Stimulated activated CD4-positive, alpha-beta T cell treated with anti-CD3 and anti-CD28 coated beads, Interleukin-2, amount 100 ng/mL, for 24 hours (primary cell): ENCODE results near the gene NUP50.
A peak's percentile ranks its signal among the peaks of the same experiment; 100 is the strongest.

Experiments
- DNase-seq, 2 donors: peaks; one replicate each; pipeline ENCODE4 v3.0.0-alpha.2; 2020

Gene NUP50

GRCh38 chr22:45196926-45197605 lies 33.3 kb downstream of the NUP50 start:
- DNase-seq = no peak

GRCh38 chr22:45197606-45198462 lies 34.1 kb downstream of the NUP50 start:
- no peak for DNase-seq

DNA sequence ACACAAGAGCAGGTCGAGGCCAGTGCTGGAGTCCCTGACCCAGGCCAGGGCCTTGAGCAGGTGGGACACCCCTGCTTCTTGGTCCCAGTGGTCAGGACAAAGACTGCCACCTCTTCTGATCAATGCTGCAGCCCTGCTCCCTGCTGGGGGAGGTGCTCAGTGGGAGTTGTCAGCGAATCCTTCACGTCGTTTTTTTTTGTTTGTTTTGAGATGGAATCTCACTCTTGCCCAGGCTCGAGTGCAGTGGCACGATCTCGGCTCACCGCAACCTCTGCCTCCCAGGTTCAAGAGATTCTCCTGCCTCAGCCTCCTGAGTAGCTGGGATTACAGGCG lies 34.7 kb downstream of the NUP50 start:
- DNase-seq = no peak

GRCh38 chr22:45199723-45200122 lies 36.0 kb downstream of the NUP50 start:
- DNase-seq = no peak

GRCh38 chr22:45200230-45200629 lies 36.5 kb downstream of the NUP50 start:
- no peak for DNase-seq

- no peak for DNase-seq
These were observed 37.3 kb downstream of the NUP50 start for GRCh38 chr22:45200860-45201511.

DNA sequence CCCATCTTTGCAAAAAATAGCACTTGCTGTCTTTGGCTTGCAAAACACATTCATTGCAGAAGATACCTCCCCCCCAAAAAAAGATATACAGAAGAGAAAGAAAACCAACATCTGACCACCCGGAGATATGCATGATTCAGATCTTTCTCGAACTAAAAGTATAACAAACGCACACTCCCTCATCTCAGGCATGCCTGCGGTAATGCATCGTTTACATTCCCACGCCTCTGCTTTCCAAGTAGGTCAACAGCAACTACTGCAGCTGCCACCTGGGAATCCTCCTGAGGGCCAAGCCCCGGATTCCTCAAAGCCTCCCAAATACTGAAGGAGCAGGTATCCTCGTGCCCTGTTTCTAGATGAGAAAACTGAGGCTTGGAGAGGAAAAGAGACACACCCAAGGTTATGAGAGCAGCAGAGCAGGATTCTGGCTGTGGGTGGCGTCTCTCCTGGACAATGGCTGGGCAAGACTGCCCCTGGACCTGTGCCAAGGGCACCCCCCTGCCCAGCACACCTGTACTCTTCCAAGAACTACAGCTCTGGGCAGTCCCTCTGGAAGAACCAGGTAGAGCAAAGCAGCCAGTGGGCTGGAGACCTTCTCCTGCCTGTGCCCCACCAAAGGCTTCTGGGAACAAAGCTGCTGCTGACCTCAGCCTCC lies 38.1 kb downstream of the NUP50 start:
- DNase-seq = no peak

DNA sequence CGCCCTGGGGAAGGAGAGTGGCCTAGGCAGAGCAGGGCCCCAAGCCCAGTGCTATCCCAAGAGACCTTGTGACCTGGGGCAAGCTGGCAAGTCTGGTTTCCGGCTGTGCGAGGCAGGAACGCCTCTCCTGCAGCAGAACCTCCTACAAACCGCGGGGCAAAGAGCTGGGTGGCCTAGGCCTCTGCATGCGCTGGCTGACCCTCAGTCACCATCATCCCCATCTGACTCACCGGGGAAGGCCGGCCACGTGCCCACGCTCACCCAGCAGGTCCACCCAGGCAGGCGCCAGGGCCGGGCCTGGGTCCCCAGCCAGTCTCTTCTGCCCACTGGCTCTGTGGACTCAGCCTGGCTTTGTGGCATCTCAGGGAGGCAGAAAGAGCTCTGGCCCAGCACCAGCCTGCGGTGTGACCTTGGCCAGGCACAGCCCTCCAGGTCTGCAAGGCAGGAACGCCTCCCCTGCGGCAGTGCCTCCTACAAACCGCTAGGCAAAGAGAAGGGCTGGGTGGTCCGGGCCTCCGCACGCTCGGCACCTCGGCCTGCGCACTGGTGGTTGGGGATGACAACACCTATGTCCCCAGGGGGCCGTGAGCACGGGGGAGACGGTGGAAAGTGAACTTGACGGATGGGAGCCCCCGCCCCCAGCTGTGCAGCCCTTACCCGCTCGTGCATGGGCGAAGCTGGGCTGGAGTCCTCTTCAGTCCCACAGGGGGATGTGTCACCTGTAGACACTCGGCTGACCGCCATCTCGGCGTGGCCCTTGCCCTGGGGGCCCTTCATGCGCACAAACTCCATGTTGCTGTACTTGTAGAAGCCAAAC lies 38.8 kb downstream of the NUP50 start:
- DNase-seq = no peak

GRCh38 chr22:45203150-45203951 lies 39.6 kb downstream of the NUP50 start:
- DNase-seq = no peak

- DNase-seq = no peak
These were observed 40.5 kb downstream of the NUP50 start for GRCh38 chr22:45204241-45204640.

DNA sequence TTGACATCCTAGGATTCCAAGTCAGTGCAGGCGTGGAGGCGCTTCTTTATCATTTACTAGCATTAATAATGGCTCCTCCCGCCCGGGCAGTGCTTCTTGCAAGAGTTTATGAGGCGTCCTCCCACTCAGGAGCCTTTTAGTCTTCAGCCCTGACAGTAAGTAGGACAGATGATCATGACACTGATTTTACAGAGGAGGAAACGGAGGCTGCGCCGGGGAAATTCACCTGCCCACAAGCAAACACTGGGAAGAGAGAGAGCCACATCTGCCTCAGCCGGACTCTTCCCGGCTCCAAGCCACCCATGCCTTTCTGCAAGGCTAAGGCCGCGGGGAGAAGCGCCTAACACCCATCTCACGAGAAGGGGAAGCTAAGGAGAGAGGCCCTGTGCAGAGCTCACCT lies 41.1 kb downstream of the NUP50 start:
- no peak for DNase-seq

DNA sequence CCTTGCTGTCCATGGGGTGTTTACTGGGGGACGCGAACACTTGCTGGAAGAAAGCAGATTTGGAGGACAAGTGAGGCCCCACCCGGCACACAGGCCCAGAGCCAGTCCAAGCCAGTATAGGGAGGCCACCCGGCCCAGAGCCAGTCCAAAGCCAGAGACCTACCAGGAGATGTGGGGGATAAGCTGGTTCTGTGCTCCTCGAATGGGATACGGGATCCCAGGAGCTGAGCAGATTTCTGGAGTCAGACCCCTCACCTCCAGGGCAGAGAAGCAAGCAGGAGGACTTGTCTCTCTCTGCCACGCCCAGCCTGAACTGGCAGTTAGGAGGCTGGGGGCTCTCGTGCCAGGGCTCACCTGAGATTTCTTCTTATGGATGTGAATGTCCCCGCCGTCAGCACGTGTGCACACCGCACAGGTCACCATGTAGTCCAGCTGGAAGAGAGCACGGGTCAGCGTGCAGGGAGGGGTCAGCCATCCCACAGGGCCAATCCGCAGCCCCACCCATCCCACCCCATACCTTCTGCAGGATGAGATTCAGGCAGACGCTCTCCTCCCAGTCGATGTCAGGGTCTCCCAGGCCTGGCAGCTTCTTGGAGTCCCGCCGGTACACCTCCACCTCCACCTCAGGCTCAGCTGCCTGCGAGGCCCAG lies 41.7 kb downstream of the NUP50 start:
- no peak for DNase-seq

GRCh38 chr22:45206233-45206632 lies 42.5 kb downstream of the NUP50 start:
- no peak for DNase-seq

- DNase-seq = no peak
These were observed 43.8 kb downstream of the NUP50 start for GRCh38 chr22:45207533-45207932.

- DNase-seq = no peak
These were observed 44.4 kb downstream of the NUP50 start for GRCh38 chr22:45207981-45208664.

DNA sequence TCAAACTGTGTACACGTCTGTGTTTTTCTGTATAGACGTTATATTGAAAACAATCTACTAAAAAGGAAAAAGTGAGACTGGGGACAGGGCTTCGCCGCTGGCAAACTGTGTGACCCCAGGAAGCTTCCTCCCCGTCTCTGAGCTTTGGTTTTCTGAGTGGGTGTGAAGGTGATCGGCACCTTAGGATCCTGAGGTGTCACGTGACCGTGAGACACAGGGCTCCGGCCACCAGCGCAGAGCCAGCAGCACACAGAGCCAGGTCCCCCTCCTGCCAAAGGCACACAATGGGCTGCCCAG lies 44.9 kb downstream of the NUP50 start:
- no peak for DNase-seq

DNA sequence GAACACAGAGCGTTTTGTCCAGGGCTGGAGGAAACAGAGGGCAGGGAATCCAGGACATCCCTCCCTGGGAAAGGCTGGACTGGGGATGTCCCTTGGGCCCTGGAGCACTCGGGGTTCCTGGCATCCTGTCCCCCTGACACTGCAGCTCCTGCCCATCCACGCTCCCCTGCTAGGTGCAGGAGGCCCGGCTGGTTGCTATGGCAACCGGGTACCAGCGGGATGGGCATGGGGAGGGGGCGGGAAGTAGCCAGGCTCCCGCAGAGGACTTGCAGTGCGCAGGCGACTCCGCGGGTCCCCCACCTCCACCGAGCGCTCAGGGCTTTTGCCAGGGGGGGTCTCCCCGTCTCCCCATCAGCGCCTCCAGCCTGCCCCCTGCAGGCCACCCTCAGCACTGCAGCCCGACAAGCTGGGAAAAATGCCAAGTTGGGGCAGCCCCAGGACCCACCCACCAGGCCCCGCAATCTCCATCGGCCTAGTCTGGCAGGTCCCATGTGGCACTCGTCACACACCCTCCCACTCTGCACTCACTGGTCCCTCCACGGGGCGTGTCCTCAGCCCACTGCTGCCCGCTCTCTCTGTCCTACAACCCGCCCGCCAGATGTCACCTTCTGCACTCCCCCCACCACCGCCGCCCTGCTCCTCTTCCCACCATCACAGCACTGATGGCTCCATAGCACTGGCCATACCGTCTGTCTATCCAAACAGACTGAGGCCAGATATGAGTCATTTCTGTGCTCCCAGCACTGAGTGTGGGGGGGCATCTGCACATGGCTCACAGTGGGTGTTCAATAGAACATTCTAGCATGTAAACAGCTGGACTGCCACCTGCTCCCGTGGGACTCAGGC lies 45.5 kb downstream of the NUP50 start:
- peak; percentile 41 to 55 for DNase-seq

GRCh38 chr22:45210174-45210573 lies 46.4 kb downstream of the NUP50 start:
- DNase-seq = no peak

DNA sequence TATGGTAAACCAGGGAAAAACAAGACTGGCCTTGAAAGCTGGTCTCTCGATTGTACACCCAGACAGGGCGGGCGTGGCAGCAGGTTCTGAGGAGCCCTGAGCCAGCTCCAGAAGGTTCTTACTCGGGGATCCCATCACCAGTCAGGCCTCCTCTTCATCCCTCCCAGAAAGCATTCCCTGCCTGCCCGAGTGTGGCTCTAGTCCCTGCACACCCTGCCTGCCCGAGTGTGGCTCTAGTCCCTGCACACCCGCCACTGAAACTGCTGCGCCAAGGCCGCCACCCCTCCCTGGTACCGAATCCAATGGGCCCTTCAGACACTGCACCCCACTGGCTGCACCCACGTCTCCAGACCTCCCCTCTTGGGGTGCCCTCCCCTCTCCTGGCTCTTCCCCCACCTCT lies 46.9 kb downstream of the NUP50 start:
- DNase-seq = no peak

DNA sequence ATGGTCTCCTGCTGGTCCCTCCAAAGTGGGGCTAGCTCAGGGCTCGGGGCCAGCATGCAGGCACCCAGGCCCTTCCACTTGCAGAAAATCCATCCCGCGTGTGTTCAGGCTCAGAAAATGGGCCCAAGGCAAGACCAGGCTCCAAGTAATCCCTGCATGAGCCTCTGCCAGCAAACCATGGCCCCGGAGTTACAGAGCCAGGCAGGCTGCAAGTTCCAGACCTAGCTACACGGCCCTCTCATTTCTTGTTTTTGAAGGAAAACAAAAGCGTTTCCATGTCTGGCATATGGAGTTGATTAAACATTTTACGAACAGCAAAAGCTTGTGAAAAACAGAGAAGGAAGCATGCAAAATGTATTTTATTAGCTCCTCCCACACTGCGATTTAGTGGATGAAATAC lies 47.3 kb downstream of the NUP50 start:
- no peak for DNase-seq
